HG03565 (cell line): Measurements from ENCODE around the gene ATP1A2.

Source experiments
- ATAC-seq: cut with Tn5 transposase; IDR thresholded peaks from one replicate; pipeline ENCODE4 v1.9.1; 2021; ENCODE audit warnings: mild to moderate bottlenecking, moderate library complexity; ENCODE audit not compliant: unreplicated experiment

Gene ATP1A2

GRCh38 chr1:160168609-160169369 lies 53.2 kb downstream of the ATP1A2 start:
- ATAC-seq, result no peak

GRCh38 chr1:160169553-160170399 lies 54.2 kb downstream of the ATP1A2 start:
- ATAC-seq, result no peak

GRCh38 chr1:160171354-160171753 lies 55.8 kb downstream of the ATP1A2 start:
- ATAC-seq, result no peak

- no peak for ATAC-seq
Observed at GRCh38 chr1:160171980-160172379, 56.4 kb downstream of the ATP1A2 start.

GRCh38 chr1:160177231-160177630 lies 61.7 kb downstream of the ATP1A2 start:
- no peak for ATAC-seq

- no peak for ATAC-seq
Observed at GRCh38 chr1:160177667-160178066, 62.1 kb downstream of the ATP1A2 start.

- ATAC-seq, result no peak
Observed at GRCh38 chr1:160178731-160179130, 63.2 kb downstream of the ATP1A2 start.

GRCh38 chr1:160179336-160179735 lies 63.8 kb downstream of the ATP1A2 start:
- ATAC-seq, result no peak

GRCh38 chr1:160186246-160186645 lies 70.7 kb downstream of the ATP1A2 start:
- ATAC-seq, result no peak

GRCh38 chr1:160186729-160187128 lies 71.2 kb downstream of the ATP1A2 start:
- ATAC-seq, result no peak

GRCh38 chr1:160187407-160187806 lies 71.8 kb downstream of the ATP1A2 start:
- ATAC-seq, result no peak

GRCh38 chr1:160188341-160188740 lies 72.8 kb downstream of the ATP1A2 start:
- no peak for ATAC-seq

GRCh38 chr1:160189649-160190625 lies 74.4 kb downstream of the ATP1A2 start, which contains the start of gene CASQ1:
Gene CASQ1, plus strand, starts transcription at chr1:160190575. Its CDS starts 177 bp downstream, at chr1:160190752.
- no peak for ATAC-seq

GRCh38 chr1:160191756-160192155 lies 76.2 kb downstream of the ATP1A2 start:
- ATAC-seq, result no peak

GRCh38 chr1:160192234-160192633 lies 76.7 kb downstream of the ATP1A2 start:
- no peak for ATAC-seq
